OCI-M1 (cell line): ENCODE results near the gene ESRRB.
A peak's percentile ranks its signal among the peaks of the same experiment; 100 is the strongest.

Experiments used
- DNase-seq: peaks from one replicate; lab custom pipeline; 2025; lab: John Stamatoyannopoulos, UW

ESRRB gene

GRCh38 chr14:76541594-76542219, 165.8 kb downstream of the ESRRB start:
- no peak for DNase-seq

DNA sequence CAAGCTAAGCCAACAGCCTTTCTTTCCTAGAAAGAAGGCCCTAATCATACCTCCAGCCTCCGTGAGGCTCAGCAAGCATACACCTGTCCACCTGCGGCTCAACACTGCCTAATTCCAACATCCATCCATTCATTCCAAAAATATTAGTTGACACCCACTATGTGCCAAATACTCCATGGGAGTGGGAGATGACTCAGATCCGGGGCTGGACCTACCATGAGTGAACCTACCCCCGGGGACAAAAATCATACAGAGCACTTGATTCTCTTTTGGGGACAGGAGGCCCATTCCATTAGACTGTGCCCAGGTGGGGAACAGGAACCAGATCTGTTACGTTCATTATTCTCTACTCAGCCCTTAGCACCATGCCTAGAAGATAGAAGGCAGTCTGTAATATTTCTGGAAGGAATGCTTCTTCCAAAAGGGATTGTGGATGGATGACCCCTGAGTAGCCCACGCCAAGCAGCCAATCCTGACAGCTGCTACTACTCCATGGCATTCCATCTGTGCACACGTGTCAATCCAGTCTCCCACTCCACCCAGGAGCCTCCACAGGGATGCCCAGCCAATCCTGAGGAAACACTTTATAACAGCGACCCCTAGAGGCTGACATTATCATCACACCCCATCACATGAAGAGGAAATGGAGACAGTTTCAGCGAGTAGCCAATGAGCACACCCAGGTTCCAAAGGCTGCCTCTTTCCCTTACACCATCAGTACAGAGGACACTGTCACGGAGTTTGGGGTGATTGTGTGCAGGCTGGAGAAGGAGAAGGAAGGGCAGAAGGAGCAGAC, 170.7 kb downstream of the ESRRB start:
- DNase-seq = peak; percentile 56

GRCh38 chr14:76547831-76548230, 171.9 kb downstream of the ESRRB start:
- no peak for DNase-seq

DNA sequence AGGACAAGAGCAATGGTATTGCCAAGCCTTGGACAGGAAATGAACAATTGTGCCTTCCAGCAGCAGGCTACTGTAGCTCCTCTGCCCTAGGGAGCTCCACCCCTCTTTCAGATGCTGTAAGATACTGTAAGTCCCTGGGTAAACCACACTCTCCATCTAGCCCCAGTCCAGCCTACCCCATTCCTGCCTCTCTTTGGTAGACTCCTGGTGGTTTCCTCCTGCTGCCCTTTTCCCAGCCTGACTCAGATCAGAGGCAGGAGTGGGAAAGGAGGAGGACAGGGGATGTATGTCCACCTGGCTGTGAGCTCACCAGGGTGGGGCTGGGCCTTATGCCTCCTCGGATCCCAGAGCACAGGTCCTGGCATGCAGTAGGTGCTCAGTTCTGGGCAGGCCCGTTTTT, 174.6 kb downstream of the ESRRB start:
- DNase-seq = peak; percentile 19

- DNase-seq = no peak
Observed at GRCh38 chr14:76551116-76551515, 175.2 kb downstream of the ESRRB start.
